GM19238 (cell line): Measurements from ENCODE around the gene ARHGAP42.
"Not testable (repeated sequence)": the region's sequence is repeated elsewhere in the genome, so short reads cannot be mapped to it uniquely, and the experiment has no call there.

ENCODE experiments used
- DNase-seq: peaks from one replicate; pipeline ENCODE4 v3.0.0; 2011; ENCODE audit warnings: low spot score; ENCODE audit not compliant: insufficient read length

Gene ARHGAP42

DNA sequence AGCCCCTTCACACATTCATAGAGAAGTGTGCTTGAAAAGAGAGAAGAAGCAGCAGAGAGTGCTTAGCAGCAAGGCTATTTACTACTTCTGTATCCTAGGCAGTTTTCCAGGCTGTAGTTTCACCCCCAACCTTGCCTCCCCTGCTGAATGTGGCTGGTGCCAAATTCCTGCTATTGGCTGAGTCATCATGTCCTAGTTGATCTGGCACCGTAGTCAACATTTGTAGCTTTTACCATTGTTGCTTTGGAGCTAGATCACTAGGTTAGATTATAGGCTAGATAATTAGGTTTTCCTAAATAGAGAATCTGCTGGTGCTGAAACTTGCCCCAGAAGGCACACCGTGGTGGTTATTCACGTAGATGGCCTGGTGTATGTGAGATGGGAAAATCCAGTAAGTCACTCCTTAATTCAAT, 32.7 kb downstream of the ARHGAP42 start:
- DNase-seq, result no peak

- no peak for DNase-seq
These were observed 39.6 kb downstream of the ARHGAP42 start for GRCh38 chr11:100726680-100727079.

DNA sequence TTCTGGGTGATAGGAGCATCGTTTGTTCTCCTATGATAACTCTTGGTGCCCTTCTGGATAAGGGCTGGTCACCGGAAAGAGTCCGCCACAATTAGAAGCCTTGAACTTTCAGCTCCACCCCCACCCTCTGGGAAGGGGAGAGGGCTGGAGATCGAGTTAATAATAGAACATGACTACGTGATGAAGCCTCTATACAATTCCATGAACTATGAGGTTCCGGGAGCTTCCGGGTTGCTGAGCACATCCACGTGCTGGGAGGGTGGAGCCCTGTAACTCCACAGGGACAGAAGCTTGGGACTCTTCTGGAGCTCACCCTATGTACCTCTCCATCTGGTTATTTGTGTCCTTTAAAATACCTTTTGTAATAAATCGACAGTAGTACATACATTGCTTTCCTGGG, 40.3 kb downstream of the ARHGAP42 start:
- no peak for DNase-seq

GRCh38 chr11:100730266-100730665, 43.2 kb downstream of the ARHGAP42 start:
- no peak for DNase-seq

DNA sequence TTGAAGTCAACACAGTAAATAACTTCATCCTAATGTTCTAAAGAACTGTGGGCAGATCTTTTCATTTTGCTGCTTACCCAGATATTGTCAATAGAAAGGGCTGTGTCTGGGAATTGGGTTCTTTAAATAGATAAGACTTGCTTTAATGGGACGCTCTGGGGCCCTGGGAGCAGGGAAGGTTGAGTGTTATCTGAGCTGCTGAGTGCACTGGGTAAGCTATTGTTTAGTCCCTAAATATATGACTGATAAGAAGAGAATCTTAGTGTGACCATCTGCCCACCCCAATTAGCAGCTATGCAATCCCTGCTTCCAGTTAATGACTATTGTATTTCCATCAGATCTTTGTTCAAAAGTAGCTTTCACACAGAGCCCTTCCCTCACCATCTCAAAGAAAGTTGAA, 44.4 kb downstream of the ARHGAP42 start:
- DNase-seq, result no peak

GRCh38 chr11:100732949-100733348, 45.9 kb downstream of the ARHGAP42 start:
- DNase-seq, result no peak

GRCh38 chr11:100734743-100735527, 47.8 kb downstream of the ARHGAP42 start:
- no peak for DNase-seq

- no peak for DNase-seq
These were observed 49.0 kb downstream of the ARHGAP42 start for GRCh38 chr11:100735949-100736675.

GRCh38 chr11:100738701-100739270, 51.7 kb downstream of the ARHGAP42 start:
- DNase-seq, result no peak

- DNase-seq, result no peak
These were observed 52.6 kb downstream of the ARHGAP42 start for GRCh38 chr11:100739666-100740065.

DNA sequence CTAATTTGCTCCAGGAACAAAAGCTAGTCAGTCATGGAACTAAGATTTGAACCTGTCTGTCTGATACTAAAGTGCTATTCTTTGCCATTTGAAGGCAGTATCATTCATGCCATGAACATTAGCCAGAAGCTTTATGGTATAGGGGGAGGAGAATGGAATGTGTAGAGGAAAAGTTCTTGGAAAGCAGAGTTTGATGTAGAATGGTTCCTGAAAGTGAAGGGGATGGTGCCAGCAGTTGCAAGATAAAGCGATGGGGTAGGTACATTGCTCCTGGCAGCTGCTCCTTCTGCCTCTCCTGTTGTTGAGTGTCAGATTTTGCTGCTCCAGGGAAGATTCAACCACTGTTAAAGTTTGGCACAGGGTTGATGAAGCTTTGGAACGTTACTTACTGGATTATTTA, 53.4 kb downstream of the ARHGAP42 start:
- no peak for DNase-seq

DNA sequence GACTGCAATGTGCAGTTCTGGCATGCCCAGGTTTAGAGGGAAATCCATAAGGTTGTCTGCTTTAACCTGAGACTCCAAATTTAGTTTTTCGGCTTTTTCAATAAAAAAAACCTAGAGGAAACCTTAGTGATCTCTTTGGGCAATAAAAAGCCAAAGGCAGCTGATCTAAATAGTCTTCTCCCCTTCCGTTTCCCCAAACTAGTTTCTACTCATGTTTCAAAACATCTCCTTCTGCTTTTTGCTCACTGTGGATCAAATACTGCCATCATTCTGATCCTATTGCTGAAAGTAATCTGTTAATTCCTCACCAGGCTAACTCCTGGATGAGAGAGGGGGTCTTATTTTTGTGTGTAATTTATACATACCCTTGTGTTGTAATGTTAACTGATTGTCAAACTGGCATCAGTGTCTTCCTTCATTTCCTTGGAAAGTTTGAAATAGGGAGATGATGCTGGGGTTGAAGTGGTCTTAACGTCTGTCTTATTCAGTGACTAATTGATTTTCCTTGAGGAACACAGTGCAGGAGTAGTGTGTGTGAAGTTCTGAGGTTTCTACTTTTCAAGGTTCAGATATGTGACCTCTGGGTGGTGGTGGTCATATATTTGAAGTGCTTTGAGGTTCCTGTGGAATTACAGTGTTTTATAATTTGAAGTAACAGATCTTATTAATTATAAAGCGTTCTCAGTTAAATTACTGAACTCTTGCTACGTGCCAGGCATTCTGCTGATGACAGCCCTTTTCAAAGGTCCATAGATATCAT, 55.0 kb downstream of the ARHGAP42 start:
- no peak for DNase-seq

DNA sequence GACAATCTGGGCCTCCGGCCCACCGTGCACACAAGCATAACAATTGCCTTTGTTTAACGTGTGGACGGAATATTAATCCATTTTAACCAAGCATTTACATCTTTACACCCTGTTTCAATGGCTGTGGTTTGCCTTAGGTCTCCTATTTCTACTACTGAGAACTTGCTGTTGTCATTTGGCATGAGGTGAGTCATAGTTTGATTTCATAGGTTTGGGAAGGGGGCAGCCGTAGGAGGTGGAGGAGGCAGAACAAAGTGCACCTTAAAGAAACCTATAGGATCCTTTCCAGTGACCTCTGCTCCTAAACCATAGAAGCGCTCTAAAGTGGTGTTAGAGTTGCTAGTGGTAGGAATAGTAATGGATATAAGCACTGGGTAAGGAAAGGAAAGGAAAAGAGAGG, 59.4 kb downstream of the ARHGAP42 start:
- no peak for DNase-seq

GRCh38 chr11:100748153-100748552, 61.1 kb downstream of the ARHGAP42 start:
- no peak for DNase-seq

- DNase-seq, result not testable (repeated sequence)
These were observed 62.9 kb downstream of the ARHGAP42 start for GRCh38 chr11:100749887-100750565.

DNA sequence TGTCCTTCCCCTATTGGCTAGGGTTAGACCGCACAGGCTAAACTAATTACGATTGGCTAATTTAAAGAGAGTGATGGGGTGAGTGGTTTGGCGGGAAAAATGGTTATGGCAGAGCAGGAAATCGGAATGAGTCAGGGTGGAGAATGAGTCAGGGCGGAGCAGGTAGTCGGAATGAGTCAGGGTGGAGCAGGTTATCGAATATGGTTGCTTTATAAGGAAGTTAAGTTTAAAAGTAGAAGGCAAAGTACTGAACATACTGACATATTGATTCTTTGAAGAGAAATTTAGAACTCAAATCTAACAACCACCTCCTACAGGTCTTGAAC, 63.4 kb downstream of the ARHGAP42 start:
- not testable (repeated sequence) for DNase-seq

DNA sequence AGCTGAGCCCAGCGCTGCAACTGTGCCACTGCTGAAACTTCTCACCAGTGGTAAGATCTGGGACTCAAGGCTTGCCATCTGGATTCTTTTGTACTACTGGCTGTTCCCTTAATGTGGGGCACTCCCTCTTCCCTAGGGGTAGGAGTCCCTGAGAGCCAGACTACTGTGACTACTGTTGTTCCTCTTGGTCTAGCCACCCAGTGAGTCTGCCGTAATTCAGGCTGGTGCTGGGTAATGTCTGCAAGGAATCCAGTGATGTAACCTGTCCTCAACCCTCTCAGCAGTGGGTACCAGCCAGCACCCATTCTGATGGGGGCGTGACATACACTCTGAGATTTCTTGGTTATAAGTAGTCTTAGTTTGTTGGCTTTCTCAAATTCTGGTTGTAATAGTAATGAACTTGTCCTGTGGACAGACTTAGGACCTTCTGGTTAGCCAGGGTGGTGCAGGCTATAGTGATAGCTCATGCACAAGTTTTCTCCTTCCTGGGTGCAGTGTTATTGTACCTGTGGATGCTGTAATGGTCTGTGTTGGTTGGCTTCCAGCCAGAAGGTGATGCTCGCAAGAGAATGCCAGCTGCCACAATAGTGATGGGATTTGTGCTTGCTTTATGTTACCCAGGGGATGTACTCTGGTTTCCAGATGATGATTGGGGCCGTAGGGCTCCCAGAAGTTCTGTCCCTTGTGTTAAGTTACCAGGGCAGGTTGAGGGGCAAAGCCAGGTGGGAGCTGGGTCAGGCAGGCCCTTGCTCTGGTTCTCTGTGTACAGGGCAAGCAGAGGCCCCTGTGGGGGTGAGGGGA, 65.5 kb downstream of the ARHGAP42 start:
- no peak for DNase-seq

DNA sequence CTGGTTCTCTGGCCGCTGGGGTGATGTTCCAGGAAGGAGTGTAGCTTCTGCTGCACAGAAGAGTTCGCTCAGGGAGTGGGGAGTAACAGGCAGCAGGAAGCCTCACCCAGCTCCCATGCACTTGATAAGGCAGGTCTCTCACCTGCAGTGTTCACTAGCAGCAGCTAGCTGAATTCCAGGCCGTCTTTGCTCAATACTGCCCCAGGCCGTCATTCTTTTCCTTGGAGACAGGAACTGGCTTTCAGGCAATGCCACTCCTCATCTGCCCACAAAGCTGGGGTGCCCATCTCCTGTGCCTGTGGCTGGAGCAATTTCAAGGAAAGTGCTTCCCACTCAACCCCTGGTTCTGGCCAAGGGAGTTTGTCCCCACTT, 66.1 kb downstream of the ARHGAP42 start:
- DNase-seq, result no peak

DNA sequence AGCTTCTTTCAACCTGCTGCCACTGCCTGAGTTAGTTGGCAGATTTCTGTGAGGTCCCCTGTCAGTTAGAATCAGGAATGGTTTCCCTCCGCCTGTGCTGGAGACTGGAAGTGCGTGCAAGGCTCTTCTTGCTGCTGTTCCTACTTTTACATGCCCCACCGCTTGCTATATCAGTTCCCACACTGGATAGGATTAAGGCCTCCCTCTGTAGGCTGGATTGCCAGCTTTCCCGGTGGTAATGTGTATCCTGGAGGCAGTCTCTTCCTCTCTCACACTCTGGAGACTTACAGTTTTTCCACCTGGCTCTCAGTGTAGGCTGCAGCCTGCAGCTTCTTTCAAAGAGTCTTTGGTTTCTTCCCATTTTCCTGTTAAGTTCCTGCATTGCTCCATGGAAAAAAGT, 66.5 kb downstream of the ARHGAP42 start:
- no peak for DNase-seq

DNA sequence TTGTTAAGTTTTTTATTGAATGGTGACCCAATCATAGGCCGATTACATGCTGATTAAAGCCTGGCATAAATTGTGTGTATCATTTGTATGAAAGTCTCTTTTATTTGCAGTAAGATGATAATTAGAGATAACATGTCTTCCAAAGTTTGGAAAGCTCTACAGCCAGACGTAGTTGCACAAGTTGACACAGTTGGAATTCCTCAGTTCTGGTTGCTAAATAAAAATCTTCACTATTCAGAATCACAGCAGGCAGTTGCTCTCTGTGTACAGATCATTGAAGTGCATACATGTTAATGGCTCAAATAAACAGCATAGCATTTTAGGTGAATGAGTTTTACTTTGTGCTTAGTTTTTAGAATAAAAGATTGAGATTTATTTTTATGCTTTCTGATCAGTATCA, 69.5 kb downstream of the ARHGAP42 start:
- DNase-seq, result no peak

- DNase-seq, result no peak
These were observed 70.6 kb downstream of the ARHGAP42 start for GRCh38 chr11:100757646-100758045.
